Measurements from ENCODE around the gene GPR25.

GRCh38 chr1:200916152-200916551 is 43.4 kb downstream of the GPR25 start:
- no peak for TF ChIP-seq CREB5 (CRISPR knock-in tag; IDR thresholded peaks at IDR 0.05; ENCODE audit: low read depth)
- TF ChIP-seq CSRNP3 (CRISPR knock-in tag; IDR thresholded peaks at IDR 0.05): no peak
- TF ChIP-seq RARB (CRISPR knock-in tag; IDR thresholded peaks at IDR 0.05): no peak
- no peak for TF ChIP-seq OSR1 (CRISPR knock-in tag; IDR thresholded peaks at IDR 0.05)
- TF ChIP-seq ZFP3 (CRISPR knock-in tag; IDR thresholded peaks at IDR 0.05): no peak
- no peak for TF ChIP-seq ARNTL (CRISPR knock-in tag; IDR thresholded peaks at IDR 0.05; ENCODE audit: borderline replicate concordance, low read depth)
- no peak for TF ChIP-seq PATZ1 (CRISPR knock-in tag; IDR thresholded peaks at IDR 0.05; ENCODE audit: borderline replicate concordance)
